GM13977 (cell line): Measurements from ENCODE around the gene PDX1.
A peak's percentile ranks its signal among the peaks of the same experiment; 100 is the strongest.

ENCODE experiments used
- DNase-seq: peaks from one replicate; pipeline ENCODE4 v3.0.0; 2012; ENCODE audit warnings: low spot score
- in situ Hi-C: fragments of 300-500 bp; cut with MboI; formaldehyde crosslinking; loops from one replicate; pipeline ENCODE4 v1.12.0; 2022; ENCODE audit warnings: low sequenced_read_pairs, low pct_unique_long_range_greater_than_20kb, mixed read lengths, inconsistent platforms; ENCODE audit not compliant: unreplicated experiment
- TF ChIP-seq, protein P1 (sequence below): IDR thresholded peaks from 2 replicates; pipeline ENCODE4 v1.5.1; 2012; ENCODE audit warnings: mild to moderate bottlenecking, control low read depth; ENCODE audit not compliant: insufficient read depth; ENCODE audit errors: extremely low read depth, missing control alignments

Gene PDX1

DNA sequence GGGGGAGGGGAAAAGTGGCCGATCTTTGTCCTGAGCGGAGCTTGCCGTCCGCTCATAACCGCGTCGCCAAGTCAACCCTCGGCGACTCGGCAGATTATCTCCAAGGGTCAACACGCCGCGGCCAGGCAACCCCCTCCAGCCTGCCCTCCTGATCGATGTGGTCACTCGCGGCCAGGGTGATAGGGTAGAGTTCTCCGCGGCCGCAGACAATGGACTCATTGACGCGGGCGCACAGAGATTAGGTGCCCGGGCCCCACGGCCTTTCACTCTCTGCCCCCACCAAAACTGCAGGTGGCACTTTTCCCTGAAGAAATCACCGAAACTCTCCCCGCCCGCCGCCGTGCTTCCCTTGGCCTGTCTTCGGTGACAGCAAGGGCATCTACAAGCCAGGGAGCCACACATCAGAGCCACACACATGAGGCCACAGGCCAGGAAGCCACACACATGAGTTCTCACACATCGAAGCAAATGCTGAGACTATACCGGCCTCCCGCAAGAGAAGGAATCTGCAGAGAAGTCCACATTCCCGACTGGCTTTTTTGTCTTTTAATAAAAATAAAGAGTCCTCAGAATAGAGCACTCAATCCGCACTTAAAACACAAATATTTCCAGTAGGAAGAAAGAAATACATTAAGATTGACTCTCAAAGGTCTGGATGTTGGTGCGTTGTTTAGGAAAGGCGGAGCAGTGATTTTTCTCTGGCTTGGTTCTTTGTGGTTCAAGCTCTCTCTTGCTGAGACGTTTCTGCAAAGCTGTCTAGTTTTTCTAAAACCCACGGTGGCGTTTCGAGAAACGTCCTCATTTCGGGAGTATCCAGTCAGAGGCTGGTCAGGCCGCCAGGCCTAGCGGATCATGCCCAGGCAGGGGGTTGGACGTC lies 1.5 kb upstream of the PDX1 start:
- in situ Hi-C loops: no loop called here
- DNase-seq: peak; percentile 20
- TF ChIP-seq, protein P1, sequence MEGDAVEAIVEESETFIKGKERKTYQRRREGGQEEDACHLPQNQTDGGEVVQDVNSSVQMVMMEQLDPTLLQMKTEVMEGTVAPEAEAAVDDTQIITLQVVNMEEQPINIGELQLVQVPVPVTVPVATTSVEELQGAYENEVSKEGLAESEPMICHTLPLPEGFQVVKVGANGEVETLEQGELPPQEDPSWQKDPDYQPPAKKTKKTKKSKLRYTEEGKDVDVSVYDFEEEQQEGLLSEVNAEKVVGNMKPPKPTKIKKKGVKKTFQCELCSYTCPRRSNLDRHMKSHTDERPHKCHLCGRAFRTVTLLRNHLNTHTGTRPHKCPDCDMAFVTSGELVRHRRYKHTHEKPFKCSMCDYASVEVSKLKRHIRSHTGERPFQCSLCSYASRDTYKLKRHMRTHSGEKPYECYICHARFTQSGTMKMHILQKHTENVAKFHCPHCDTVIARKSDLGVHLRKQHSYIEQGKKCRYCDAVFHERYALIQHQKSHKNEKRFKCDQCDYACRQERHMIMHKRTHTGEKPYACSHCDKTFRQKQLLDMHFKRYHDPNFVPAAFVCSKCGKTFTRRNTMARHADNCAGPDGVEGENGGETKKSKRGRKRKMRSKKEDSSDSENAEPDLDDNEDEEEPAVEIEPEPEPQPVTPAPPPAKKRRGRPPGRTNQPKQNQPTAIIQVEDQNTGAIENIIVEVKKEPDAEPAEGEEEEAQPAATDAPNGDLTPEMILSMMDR: no peak

DNA sequence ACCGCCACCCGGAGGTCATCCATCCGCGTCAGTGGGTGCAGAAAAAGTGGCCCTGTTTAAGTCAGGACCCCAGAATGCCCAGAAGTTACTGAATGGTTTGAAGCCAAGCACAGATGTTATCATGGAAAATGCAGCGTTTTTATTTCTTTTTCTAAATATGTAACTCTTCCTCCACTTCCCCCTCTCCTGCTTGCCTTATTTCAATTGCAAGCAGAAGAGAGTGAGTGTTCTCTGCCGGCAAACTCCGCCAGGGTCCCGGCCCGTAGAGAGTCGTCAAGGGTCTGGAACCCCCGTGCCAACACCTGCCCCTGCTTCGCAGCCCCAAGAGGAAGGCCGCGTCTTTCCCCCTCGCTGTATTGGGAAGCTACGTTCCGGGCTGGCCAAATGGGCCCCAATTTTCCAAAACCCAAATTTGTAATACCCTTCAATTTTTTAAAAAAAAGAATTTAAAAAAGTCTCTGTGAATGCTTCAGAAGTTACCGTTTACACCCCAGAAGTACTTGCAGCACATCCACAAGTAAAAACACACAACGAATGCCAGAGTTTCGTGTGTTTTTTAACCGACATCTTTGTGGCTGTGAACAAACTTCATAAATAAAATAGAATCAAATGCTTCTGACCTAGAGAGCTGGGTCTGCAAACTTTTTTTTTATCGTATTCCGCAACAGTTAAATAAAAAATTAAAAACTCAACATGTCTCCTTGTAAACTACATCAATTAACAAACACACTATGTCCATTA lies 712 bp upstream of the PDX1 start:
- TF ChIP-seq, protein P1: no peak
- in situ Hi-C loops: no loop called here
- DNase-seq: no peak

DNA sequence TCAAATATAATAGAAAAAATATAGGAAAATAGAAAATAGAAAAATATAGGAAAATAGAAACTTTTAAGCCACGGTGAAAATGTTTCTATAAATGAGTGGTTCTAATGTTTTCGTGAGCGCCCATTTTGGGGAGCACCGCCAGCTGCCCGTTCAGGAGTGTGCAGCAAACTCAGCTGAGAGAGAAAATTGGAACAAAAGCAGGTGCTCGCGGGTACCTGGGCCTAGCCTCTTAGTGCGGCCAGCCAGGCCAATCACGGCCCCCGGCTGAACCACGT lies 204 bp upstream of the PDX1 start:
- TF ChIP-seq, protein P1: no peak
- DNase-seq: peak; percentile 81
- in situ Hi-C loops: no loop called here

DNA sequence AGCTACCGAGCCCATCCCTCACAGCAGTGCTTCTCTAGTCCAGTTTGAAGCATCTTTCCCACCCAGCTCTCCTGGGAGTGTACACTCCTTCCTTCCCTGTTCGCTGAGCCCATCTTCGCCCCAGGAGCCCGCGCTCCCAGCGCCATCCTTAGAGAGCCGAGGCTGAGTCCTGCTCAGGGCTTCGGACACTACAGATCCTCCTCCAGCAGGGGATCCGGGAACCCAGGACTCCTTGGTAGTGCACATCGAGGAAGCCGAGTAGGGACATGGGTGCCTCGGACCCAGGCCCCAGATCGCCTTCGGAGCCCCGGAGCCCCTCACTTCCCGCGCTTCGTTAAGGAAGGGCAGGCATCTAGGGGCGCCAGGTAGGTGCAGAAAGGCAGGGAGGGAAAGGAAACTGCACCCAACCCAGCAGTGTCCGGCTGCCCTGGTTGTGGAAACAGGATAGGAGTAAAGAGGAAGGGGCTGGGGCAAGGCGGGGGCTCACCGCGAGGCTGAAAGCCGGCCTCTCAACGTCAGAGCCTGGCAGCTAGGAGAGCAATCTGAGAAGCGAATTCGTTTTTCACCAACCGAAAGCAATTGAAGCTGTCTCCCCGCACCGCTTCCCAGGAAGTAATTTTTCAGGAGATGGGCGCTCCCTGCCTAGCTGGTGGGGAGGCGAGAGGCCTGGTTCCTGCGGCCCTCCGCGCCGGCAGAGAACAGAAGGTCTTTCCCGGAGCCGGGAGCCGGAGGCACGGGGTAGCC lies 1.0 kb downstream of the PDX1 start:
- TF ChIP-seq, protein P1: no peak
- in situ Hi-C loops: no loop called here
- peak; percentile 53 for DNase-seq

DNA sequence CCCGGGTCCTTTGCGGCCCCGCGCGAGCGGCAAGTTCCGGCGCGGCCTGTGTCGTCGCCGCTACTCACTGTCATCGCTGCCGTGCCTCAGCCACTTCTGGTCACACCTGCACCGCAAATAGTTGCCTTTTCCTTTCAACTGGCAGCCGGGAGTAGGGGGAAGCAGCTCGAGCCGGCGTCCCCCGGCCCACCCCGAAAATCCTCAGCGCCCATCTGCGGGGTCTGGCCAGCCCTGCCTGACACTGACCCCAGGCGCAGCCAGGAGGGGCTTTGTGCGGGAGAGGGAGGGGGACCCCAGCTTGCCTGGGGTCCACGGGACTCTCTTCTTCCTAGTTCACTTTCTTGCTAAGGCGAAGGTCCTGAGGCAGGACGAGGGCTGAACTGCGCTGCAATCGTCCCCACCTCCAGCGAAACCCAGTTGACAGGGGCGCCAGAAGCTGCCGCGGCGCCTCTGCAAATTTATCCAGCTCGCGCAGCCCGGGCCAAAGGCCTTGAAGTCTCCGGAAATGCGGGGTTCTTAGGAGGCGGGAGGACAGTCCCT lies 1.7 kb downstream of the PDX1 start:
- TF ChIP-seq, protein P1: no peak
- in situ Hi-C loops: no loop called here
- DNase-seq: no peak
